Islet precursor cell (in vitro differentiated cells): ENCODE measurements around the gene OTUD3.
"Not testable (repeated sequence)": the region's sequence is repeated elsewhere in the genome, so short reads cannot be mapped to it uniquely, and the experiment has no call there.

Experiments
- DNase-seq: peaks from one replicate; pipeline ENCODE4 v3.0.0-alpha.2; 2018

OTUD3 gene

GRCh38 chr1:19869929-19870328, 12.3 kb upstream of the OTUD3 start:
- DNase-seq = peak; percentile 80

GRCh38 chr1:19872190-19872589, 10.0 kb upstream of the OTUD3 start:
- peak; percentile 60 for DNase-seq

- no peak for DNase-seq
Observed at GRCh38 chr1:19877181-19877750, 4.9 kb upstream of the OTUD3 start.

- no peak for DNase-seq
Observed at GRCh38 chr1:19877821-19878636, 4.2 kb upstream of the OTUD3 start.

- no peak for DNase-seq
Observed at GRCh38 chr1:19878637-19878985, 3.6 kb upstream of the OTUD3 start.

GRCh38 chr1:19879227-19879626, 3.0 kb upstream of the OTUD3 start:
- no peak for DNase-seq

GRCh38 chr1:19879661-19880060, 2.5 kb upstream of the OTUD3 start:
- no peak for DNase-seq

- not testable (repeated sequence) for DNase-seq
Observed at GRCh38 chr1:19880841-19881240, 1.4 kb upstream of the OTUD3 start.

- DNase-seq = no peak
Observed at GRCh38 chr1:19884312-19884711, 2.1 kb downstream of the OTUD3 start.

GRCh38 chr1:19885821-19886220, 3.6 kb downstream of the OTUD3 start:
- no peak for DNase-seq

GRCh38 chr1:19888112-19888511, 5.9 kb downstream of the OTUD3 start:
- DNase-seq = no peak

GRCh38 chr1:19889656-19890055, 7.5 kb downstream of the OTUD3 start:
- DNase-seq = no peak

- DNase-seq = no peak
Observed at GRCh38 chr1:19892129-19892528, 9.9 kb downstream of the OTUD3 start.

- DNase-seq = no peak
Observed at GRCh38 chr1:19892628-19893168, 10.5 kb downstream of the OTUD3 start.

- DNase-seq = no peak
Observed at GRCh38 chr1:19893687-19894086, 11.5 kb downstream of the OTUD3 start.

- no peak for DNase-seq
Observed at GRCh38 chr1:19894218-19894617, 12.0 kb downstream of the OTUD3 start.

- no peak for DNase-seq
Observed at GRCh38 chr1:19901653-19902052, 19.5 kb downstream of the OTUD3 start.

GRCh38 chr1:19903621-19904020, 21.4 kb downstream of the OTUD3 start:
- peak; percentile 69 for DNase-seq

GRCh38 chr1:19907456-19907855, 25.3 kb downstream of the OTUD3 start:
- DNase-seq = peak; percentile 40

GRCh38 chr1:19909392-19909791, 27.2 kb downstream of the OTUD3 start:
- DNase-seq = peak; percentile 55

- DNase-seq = no peak
Observed at GRCh38 chr1:19909971-19910370, 27.8 kb downstream of the OTUD3 start.

- DNase-seq = no peak
Observed at GRCh38 chr1:19910650-19911049, 28.5 kb downstream of the OTUD3 start.

- DNase-seq = peak; percentile 85
Observed at GRCh38 chr1:19918057-19918456, 35.9 kb downstream of the OTUD3 start.

GRCh38 chr1:19920132-19920710, 38.0 kb downstream of the OTUD3 start:
- no peak for DNase-seq
